ENCODE results near the gene PCDH8. TPM values are rescaled to one million over a fixed set of nuclear protein-coding genes. Genes with fewer than 3 reads are reported as not detected.

Gene PCDH8
- total RNA-seq, 2 donors from 2014 or later = not detected

- no peak overlapping the region for H3K27ac ChIP-seq
- H3K4me1 ChIP-seq = no peaks in the 10 kb centered on the region
- no peak for DNase-seq (ENCODE audit: low spot score)
- no peaks in the 10 kb centered on the region for H3K9me3 ChIP-seq
- no peaks in the 10 kb centered on the region for H3K27me3 ChIP-seq
- no peaks in the 10 kb centered on the region for H3K36me3 ChIP-seq
- TF ChIP-seq CTCF (IDR thresholded peaks at IDR 0.05) = no peak
- H3K4me3 ChIP-seq = no peak overlapping the region
Measured at GRCh38 chr13:52815330-52815729, 33.1 kb downstream of the PCDH8 start.

DNA sequence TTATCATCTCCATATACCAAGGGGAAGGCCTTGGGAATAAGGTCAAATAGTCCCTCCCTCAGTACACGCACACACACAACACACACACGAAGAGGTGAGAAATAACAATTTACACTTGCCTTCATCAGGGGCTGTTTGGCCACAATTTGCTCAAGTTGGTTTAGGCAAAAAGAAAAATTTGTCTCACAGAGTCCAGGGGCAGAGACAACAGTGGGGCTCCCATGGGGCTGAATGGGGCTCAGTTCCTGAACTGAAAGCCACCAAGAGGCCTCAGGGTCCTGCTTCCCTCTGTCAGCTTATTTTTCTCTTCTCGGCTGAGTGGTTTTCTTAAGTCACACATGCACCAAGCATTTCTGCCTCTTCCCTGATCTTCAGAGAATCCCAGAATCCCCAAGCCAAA is 35.5 kb downstream of the PCDH8 start:
- no peaks in the 10 kb centered on the region for H3K36me3 ChIP-seq
- H3K27ac ChIP-seq = no peak overlapping the region
- H3K4me3 ChIP-seq = no peak overlapping the region
- TF ChIP-seq CTCF (IDR thresholded peaks at IDR 0.05) = no peak
- DNase-seq (ENCODE audit: low spot score) = no peak
- H3K27me3 ChIP-seq = no peaks in the 10 kb centered on the region
- peaks cover 0 to 5% of the 10 kb centered on the region in 2 donors for H3K4me1 ChIP-seq
- H3K9me3 ChIP-seq = no peaks in the 10 kb centered on the region

DNA sequence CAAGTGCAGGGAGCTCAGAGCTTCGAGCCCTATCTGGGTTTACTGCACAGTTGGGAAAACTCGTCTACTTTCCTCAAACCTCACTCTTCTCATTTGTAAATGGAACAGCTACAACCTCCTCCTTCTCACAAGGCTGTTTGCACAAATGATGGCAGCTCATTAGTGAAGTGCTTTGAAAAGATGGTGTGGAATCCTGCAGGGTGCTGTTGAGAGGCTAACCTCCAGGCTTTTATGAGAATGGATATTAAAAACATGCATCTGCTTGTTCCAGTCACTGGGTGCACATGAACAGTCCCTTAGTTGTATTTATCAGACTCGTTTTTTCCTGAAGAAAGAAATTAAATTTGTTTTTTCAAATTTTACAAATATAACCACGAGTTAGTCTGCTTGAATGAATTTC is 36.6 kb downstream of the PCDH8 start:
- Histone ChIP-seq H3K36me3 (no peaks in the 10 kb centered on the region), H3K4me3 (no peak overlapping the region), H3K27me3 (no peaks in the 10 kb centered on the region), H3K27ac (no peak overlapping the region), H3K9me3 (no peaks in the 10 kb centered on the region), H3K4me1 (peaks cover 0 to 5% of the 10 kb centered on the region in 2 donors)
- TF ChIP-seq CTCF (IDR thresholded peaks at IDR 0.05) = no peak
- no peak for DNase-seq (ENCODE audit: low spot score)

- no peaks in the 10 kb centered on the region for H3K36me3 ChIP-seq
- H3K4me1 ChIP-seq = peaks cover 0 to 5% of the 10 kb centered on the region in 2 donors
- H3K4me3 ChIP-seq = no peak overlapping the region
- DNase-seq (ENCODE audit: low spot score) = no peak
- no peak for TF ChIP-seq CTCF (IDR thresholded peaks at IDR 0.05)
- H3K27me3 ChIP-seq = no peaks in the 10 kb centered on the region
- no peak overlapping the region for H3K27ac ChIP-seq
- H3K9me3 ChIP-seq = no peaks in the 10 kb centered on the region
Measured at GRCh38 chr13:52810526-52810925, 37.9 kb downstream of the PCDH8 start.

GRCh38 chr13:52810011-52810410 is 38.4 kb downstream of the PCDH8 start:
- H3K4me3 ChIP-seq = no peak overlapping the region
- no peak for DNase-seq (ENCODE audit: low spot score)
- peaks cover 0 to 5% of the 10 kb centered on the region in 2 donors for H3K4me1 ChIP-seq
- H3K36me3 ChIP-seq = no peaks in the 10 kb centered on the region
- no peaks in the 10 kb centered on the region for H3K27me3 ChIP-seq
- no peak for TF ChIP-seq CTCF (IDR thresholded peaks at IDR 0.05)
- no peaks in the 10 kb centered on the region for H3K9me3 ChIP-seq
- H3K27ac ChIP-seq = no peak overlapping the region

- no peaks in the 10 kb centered on the region for H3K9me3 ChIP-seq
- H3K27me3 ChIP-seq = no peaks in the 10 kb centered on the region
- peak; percentile 16 to 66 for TF ChIP-seq CTCF (IDR thresholded peaks at IDR 0.05)
- DNase-seq (ENCODE audit: low spot score) = no peak
- H3K4me1 ChIP-seq = peaks cover 0 to 5% of the 10 kb centered on the region in 2 donors
- H3K27ac ChIP-seq = no peak overlapping the region
- H3K36me3 ChIP-seq = no peaks in the 10 kb centered on the region
- H3K4me3 ChIP-seq = no peak overlapping the region
Measured at GRCh38 chr13:52809310-52809769, 39.1 kb downstream of the PCDH8 start.

Measured in right atrium auricular region (tissue), 2 donors.